H9 (cell line): Measurements from ENCODE around the gene TMEM208. TPM values are rescaled to one million over a fixed set of nuclear protein-coding genes. Genes with fewer than 3 reads are reported as not detected.

Experiments
- DNase-seq: peaks from one replicate; pipeline ENCODE4 v3.0.0-alpha.2; 2017
- H2AFZ ChIP-seq: one replicate; pipeline ENCODE4 v1.6.1; 2013; ENCODE audit warnings: mild to moderate bottlenecking, low read length, control low read depth, moderate library complexity
- H2AK5ac ChIP-seq: 2 replicates; pipeline ENCODE4 v1.6.1; 2013; ENCODE audit warnings: low read length, control low read depth, mixed read lengths; ENCODE audit not compliant: insufficient read length
- H2BK120ac ChIP-seq: one replicate; pipeline ENCODE4 v1.6.1; 2013; ENCODE audit warnings: low read depth, mild to moderate bottlenecking, low read length, control low read depth, inconsistent platforms; ENCODE audit not compliant: poor library complexity, severe bottlenecking
- H2BK12ac ChIP-seq: 2 replicates; pipeline ENCODE4 v1.6.1; 2013; ENCODE audit warnings: low read length, control low read depth, mixed read lengths, low read depth; ENCODE audit not compliant: insufficient read length
- H2BK15ac ChIP-seq: 2 replicates; pipeline ENCODE4 v1.6.1; 2013; ENCODE audit warnings: low read depth, low read length, control low read depth
- H2BK20ac ChIP-seq: one replicate; pipeline ENCODE4 v1.6.1; 2013; ENCODE audit warnings: low read depth, mild to moderate bottlenecking, low read length, control low read depth, inconsistent platforms; ENCODE audit not compliant: poor library complexity, severe bottlenecking
- H2BK5ac ChIP-seq: 2 replicates; pipeline ENCODE4 v1.6.1; 2013; ENCODE audit warnings: low read length, control low read depth, mixed read lengths; ENCODE audit not compliant: insufficient read length
- H3K14ac ChIP-seq: 2 replicates; pipeline ENCODE4 v1.6.1; 2013; ENCODE audit warnings: low read length, control low read depth; ENCODE audit not compliant: insufficient read depth
- H3K18ac ChIP-seq: 2 replicates; pipeline ENCODE4 v1.6.1; 2013; ENCODE audit warnings: low read depth, mild to moderate bottlenecking, mixed read lengths, low read length, control low read depth; ENCODE audit not compliant: insufficient read length
- H3K23ac ChIP-seq: 2 replicates; pipeline ENCODE4 v1.6.1; 2013; ENCODE audit warnings: low read length, control low read depth, mixed read lengths, low read depth; ENCODE audit not compliant: insufficient read length
- H3K23me2 ChIP-seq: 2 replicates; pipeline ENCODE4 v1.6.1; 2013; ENCODE audit warnings: low read depth, mild to moderate bottlenecking, mixed read lengths, low read length, control low read depth; ENCODE audit not compliant: insufficient read length, poor library complexity, severe bottlenecking
- H3K27ac ChIP-seq: 2 replicates; pipeline ENCODE4 v1.5.1; 2013; ENCODE audit warnings: low read length, control low read depth, mixed read lengths, low read depth; ENCODE audit not compliant: insufficient read length
- H3K27me3 ChIP-seq: 2 replicates; pipeline ENCODE4 v1.6.1; 2013; ENCODE audit warnings: low read length, control low read depth, inconsistent platforms; ENCODE audit not compliant: insufficient read depth
- H3K4ac ChIP-seq: 2 replicates; pipeline ENCODE4 v1.6.1; 2013; ENCODE audit warnings: low read depth, mild to moderate bottlenecking, control low read depth, inconsistent platforms, low read length, moderate library complexity
- H3K4me1 ChIP-seq: 2 replicates; pipeline ENCODE4 v1.6.1; 2013; ENCODE audit warnings: low read length, control low read depth, inconsistent platforms; ENCODE audit not compliant: insufficient read depth
- H3K4me2 ChIP-seq: 2 replicates; pipeline ENCODE4 v1.6.1; 2013; ENCODE audit warnings: low read length, control low read depth, mixed read lengths; ENCODE audit not compliant: insufficient read length, insufficient read depth
- H3K56ac ChIP-seq: 2 replicates; pipeline ENCODE4 v1.6.1; 2013; ENCODE audit warnings: low read depth, mild to moderate bottlenecking, mixed read lengths, low read length, control low read depth; ENCODE audit not compliant: insufficient read length
- H3K79me1 ChIP-seq: 2 replicates; pipeline ENCODE4 v1.6.1; 2013; ENCODE audit warnings: low read depth, mild to moderate bottlenecking, moderate library complexity, low read length, control low read depth, inconsistent platforms; ENCODE audit not compliant: insufficient read depth, poor library complexity, severe bottlenecking
- H3K79me2 ChIP-seq: 2 replicates; pipeline ENCODE4 v1.6.1; 2013; ENCODE audit warnings: low read length, control low read depth, inconsistent platforms; ENCODE audit not compliant: insufficient read depth
- H3K9ac ChIP-seq: 2 replicates; pipeline ENCODE4 v1.6.1; 2013; ENCODE audit warnings: low read length, control low read depth, mixed read lengths; ENCODE audit not compliant: insufficient read length; ENCODE audit errors: extremely low read depth
- H3K9me3 ChIP-seq: one replicate; pipeline ENCODE4 v1.6.1; 2013; ENCODE audit warnings: low read depth, low read length, inconsistent platforms; ENCODE audit not compliant: control insufficient read depth
- H3T11ph ChIP-seq: one replicate; pipeline ENCODE4 v1.6.1; 2013; ENCODE audit warnings: mild to moderate bottlenecking, low read length, control low read depth, inconsistent platforms
- H4K20me1 ChIP-seq: one replicate; pipeline ENCODE4 v1.6.1; 2013; ENCODE audit not compliant: control insufficient read depth, insufficient read length, insufficient read depth
- H4K5ac ChIP-seq: 2 replicates; pipeline ENCODE4 v1.6.1; 2013; ENCODE audit warnings: low read depth, mild to moderate bottlenecking, mixed read lengths, low read length, control low read depth; ENCODE audit not compliant: insufficient read length
- H4K8ac ChIP-seq: replicated peaks from 2 replicates; pipeline ENCODE4 v1.6.1; 2013; ENCODE audit warnings: low read length, control low read depth, mixed read lengths, low read depth; ENCODE audit not compliant: insufficient read length
- H4K91ac ChIP-seq: 2 replicates; pipeline ENCODE4 v1.6.1; 2013; ENCODE audit warnings: low read depth, mild to moderate bottlenecking, moderate library complexity, mixed read lengths, low read length, control low read depth; ENCODE audit not compliant: insufficient read length
- H3K27ac Mint-ChIP-seq, 3 experiments: 2 replicates in 2 of 3; 3 replicates in 1 of 3; pipeline ENCODE4 v1.8.0; 2020 to 2021; ENCODE audit warnings: mixed read lengths in 3 of 3, mild to moderate bottlenecking in 1 of 3, moderate library complexity in 1 of 3
- H3K27me3 Mint-ChIP-seq: 2 replicates; pipeline ENCODE4 v1.8.0; 2021; ENCODE audit warnings: low read depth, mild to moderate bottlenecking, moderate library complexity, mixed read lengths
- H3K36me3 Mint-ChIP-seq, 3 experiments: 2 replicates in 2 of 3; 3 replicates in 1 of 3; pipeline ENCODE4 v1.8.0; 2020 to 2021; ENCODE audit warnings: low read depth in 3 of 3, mixed read lengths in 3 of 3; ENCODE audit not compliant: insufficient read depth in 1 of 3
- H3K4me1 Mint-ChIP-seq, 2 experiments: 2 replicates each; pipeline ENCODE4 v1.8.0; 2020; ENCODE audit warnings: mixed read lengths in 2 of 2
- H3K4me3 Mint-ChIP-seq, 2 experiments: 2 replicates in 1 of 2; 3 replicates in 1 of 2; pipeline ENCODE4 v1.8.0; 2020 to 2021; ENCODE audit warnings: mild to moderate bottlenecking in 2 of 2, mixed read lengths in 2 of 2, moderate library complexity in 1 of 2
- H3K9me3 Mint-ChIP-seq, 2 experiments: 2 replicates in 1 of 2; 3 replicates in 1 of 2; pipeline ENCODE4 v1.8.0; 2020; ENCODE audit warnings: mild to moderate bottlenecking in 2 of 2, mixed read lengths in 2 of 2, moderate library complexity in 1 of 2
- CTCF ChIP-seq: fragments of 200-600 bp; sonication (generic); conservative IDR thresholded peaks from 3 replicates; pipeline ENCODE4 v1.8.0; 2021; ENCODE audit warnings: antibody characterized with exemption, mild to moderate bottlenecking
- whole genome bisulfite sequencing: extraction: QIAGEN DNeasy Blood & Tissue Kit; methylation state at CpG from one replicate; pipeline ENCODE4 v1.1.7; 2013; ENCODE audit warnings: missing lambda C conversion rate, low lambda C conversion rate, mixed read lengths; ENCODE audit not compliant: insufficient read length; ENCODE audit errors: extremely low coverage; 5-methylcytosine and 5-hydroxymethylcytosine counted together
- total RNA-seq: library from RNA; stranded (reverse); gene quantifications from 2 replicates; pipeline ENCODE4 v1.2.1, GENCODE V29; 2021

TMEM208 gene
- total RNA-seq, 1 experiment from 2014 or later = 42.6 TPM

GRCh38 chr16:67210069-67210937, 16.6 kb upstream of the TMEM208 start:
- Mint-ChIP-seq H3K4me3 (no peak overlapping the region), H3K27me3 (peaks cover 28% of the 10 kb centered on the region), H3K36me3 (no peaks in the 10 kb centered on the region; a peak in 2 of 7 replicates), H3K4me1 (peaks cover 10 to 12% of the 10 kb centered on the region in 2 experiments; a peak in 3 of 4 replicates), H3K9me3 (no peaks in the 10 kb centered on the region), H3K27ac (no peak overlapping the region; a peak in 1 of 7 replicates)
- Histone ChIP-seq H3K27me3 (no peaks in the 10 kb centered on the region; the same call in 1 of the 2 replicates), H3K9me3 (no peaks in the 10 kb centered on the region), H2AFZ (no peak overlapping the region), H2BK15ac (no peak overlapping the region), H3K14ac (no peak overlapping the region), H2BK12ac (no peak overlapping the region), H4K8ac (no peak overlapping the region), H3K18ac (no peak overlapping the region), H4K91ac (no peak overlapping the region), H3K79me2 (no peaks in the 10 kb centered on the region), H2BK20ac (no peak overlapping the region), H4K5ac (no peak overlapping the region), H3T11ph (no peak overlapping the region), H3K4me1 (no peaks in the 10 kb centered on the region), H4K20me1 (no peaks in the 10 kb centered on the region), H3K23me2 (no peaks in the 10 kb centered on the region), H3K4ac (no peak overlapping the region), H2AK5ac (no peak overlapping the region), H3K79me1 (no peaks in the 10 kb centered on the region), H2BK5ac (no peak overlapping the region), H3K9ac (no peak overlapping the region), H3K27ac (no peak overlapping the region), H3K23ac (no peak overlapping the region), H3K56ac (no peak overlapping the region), H3K4me2 (no peak overlapping the region), H2BK120ac (no peak overlapping the region)
- WGBS = no CpG with 5 or more reads among the region's 25 CpGs
- TF ChIP-seq CTCF = no peak
- peak; percentile 56 for DNase-seq
